ENCODE data around the gene RNPEPL1.

RNPEPL1 gene

GRCh38 chr2:240522406-240522805, 45.9 kb upstream of the RNPEPL1 start:
- DNase-seq = no peak
- Histone ChIP-seq H3K9me3 (ENCODE audit: control extremely low read depth in 1 of 5, control insufficient read depth in 4 of 5, insufficient read depth in 2 of 5, low read depth in 1 of 5, low read length in 4 of 5) (peaks cover 0 to 64% (median 47%) of the 10 kb centered on the region in 5 experiments), H3K4me1 (ENCODE audit: control extremely low read depth in 1 of 4, control insufficient read depth in 4 of 4, insufficient read depth in 4 of 4, low read length in 3 of 4) (peaks cover 0 to 7% (median 3%) of the 10 kb centered on the region in 4 experiments), H3K27ac (ENCODE audit: insufficient read depth in 1 of 2, low read depth in 1 of 2, low read length in 2 of 2, poor library complexity in 1 of 2, severe bottlenecking in 2 of 2) (no peak overlapping the region), H3K36me3 (ENCODE audit: control insufficient read depth in 4 of 4, insufficient read depth in 4 of 4, low read length in 3 of 4) (peaks cover 10 to 49% (median 44%) of the 10 kb centered on the region in 4 experiments), H3K27me3 (replicated peaks in 2 of 5; ENCODE audit: control insufficient read depth in 4 of 5, insufficient read depth in 5 of 5, low read length in 4 of 5) (peaks cover 0 to 23% (median 0%) of the 10 kb centered on the region in 5 experiments), H3K4me3 (ENCODE audit: control insufficient read depth in 1 of 7, extremely low read depth in 1 of 7, insufficient read depth in 4 of 7, low read depth in 2 of 7, low read length in 6 of 7) (no peak overlapping the region)
- POLR2A ChIA-PET = no interaction called here
- CTCF ChIA-PET = interaction anchor here (1.6 kb wide), 1 partner anchor 8 kb away, joined by 5 read pairs; no protein-coding TSS in a partner anchor
- 100% methylated on average over 12 of the region's 12 CpGs for WGBS (ENCODE audit: insufficient coverage)

- DNase-seq = no peak
- peaks cover 0 to 7% (median 3%) of the 10 kb centered on the region in 4 experiments for H3K4me1 ChIP-seq (ENCODE audit: control extremely low read depth in 1 of 4, control insufficient read depth in 4 of 4, insufficient read depth in 4 of 4, low read length in 3 of 4)
- ChIA-PET CTCF (interaction anchor here (1.5 kb wide), 1 partner anchor 10 kb away, joined by 5 read pairs; no protein-coding TSS in a partner anchor), POLR2A (no interaction called here)
- no peak overlapping the region for H3K27ac ChIP-seq (ENCODE audit: insufficient read depth in 1 of 2, low read depth in 1 of 2, low read length in 2 of 2, poor library complexity in 1 of 2, severe bottlenecking in 2 of 2)
- peaks cover 10 to 57% (median 49%) of the 10 kb centered on the region in 4 experiments for H3K36me3 ChIP-seq (ENCODE audit: control insufficient read depth in 4 of 4, insufficient read depth in 4 of 4, low read length in 3 of 4)
- H3K27me3 ChIP-seq (replicated peaks in 2 of 5; ENCODE audit: control insufficient read depth in 4 of 5, insufficient read depth in 5 of 5, low read length in 4 of 5) = peaks cover 0 to 23% (median 0%) of the 10 kb centered on the region in 5 experiments
- H3K4me3 ChIP-seq (ENCODE audit: control insufficient read depth in 1 of 7, extremely low read depth in 1 of 7, insufficient read depth in 4 of 7, low read depth in 2 of 7, low read length in 6 of 7) = no peak overlapping the region
- peaks cover 0 to 68% (median 50%) of the 10 kb centered on the region in 5 experiments for H3K9me3 ChIP-seq (ENCODE audit: control extremely low read depth in 1 of 5, control insufficient read depth in 4 of 5, insufficient read depth in 2 of 5, low read depth in 1 of 5, low read length in 4 of 5)
- WGBS (ENCODE audit: insufficient coverage) = 99% methylated on average over 26 of the region's 32 CpGs
These were observed 44.6 kb upstream of the RNPEPL1 start for GRCh38 chr2:240523451-240524281.

GRCh38 chr2:240524963-240525718, 43.1 kb upstream of the RNPEPL1 start:
- H3K36me3 ChIP-seq (ENCODE audit: control insufficient read depth in 4 of 4, insufficient read depth in 4 of 4, low read length in 3 of 4) = peaks cover 10 to 72% (median 60%) of the 10 kb centered on the region in 4 experiments
- 97% methylated on average over 4 of the region's 8 CpGs for WGBS (ENCODE audit: insufficient coverage)

GRCh38 chr2:240525802-240526201, 42.5 kb upstream of the RNPEPL1 start:
- peaks cover 0 to 80% (median 67%) of the 10 kb centered on the region in 5 experiments for H3K9me3 ChIP-seq (ENCODE audit: control extremely low read depth in 1 of 5, control insufficient read depth in 4 of 5, insufficient read depth in 2 of 5, low read depth in 1 of 5, low read length in 4 of 5)
- DNase-seq = no peak
- POLR2A ChIA-PET = no interaction called here
- H3K4me1 ChIP-seq (ENCODE audit: control extremely low read depth in 1 of 4, control insufficient read depth in 4 of 4, insufficient read depth in 4 of 4, low read length in 3 of 4) = no peaks in the 10 kb centered on the region
- no peak overlapping the region for H3K27ac ChIP-seq (ENCODE audit: insufficient read depth in 1 of 2, low read depth in 1 of 2, low read length in 2 of 2, poor library complexity in 1 of 2, severe bottlenecking in 2 of 2)
- peaks cover 0 to 1% (median 0%) of the 10 kb centered on the region in 5 experiments for H3K27me3 ChIP-seq (replicated peaks in 2 of 5; ENCODE audit: control insufficient read depth in 4 of 5, insufficient read depth in 5 of 5, low read length in 4 of 5)
- WGBS (ENCODE audit: insufficient coverage) = 97% methylated on average over 4 of the region's 6 CpGs
- CTCF ChIA-PET = no interaction called here
- peaks cover 10 to 78% (median 65%) of the 10 kb centered on the region in 4 experiments for H3K36me3 ChIP-seq (ENCODE audit: control insufficient read depth in 4 of 4, insufficient read depth in 4 of 4, low read length in 3 of 4)
- H3K4me3 ChIP-seq (ENCODE audit: control insufficient read depth in 1 of 7, extremely low read depth in 1 of 7, insufficient read depth in 4 of 7, low read depth in 2 of 7, low read length in 6 of 7) = peak overlapping the region in 1 of 7 experiments; percentile 19

More at GRCh38 chr2:240524963-240525718, 43.1 kb upstream of the RNPEPL1 start:
- Histone ChIP-seq H3K4me3 (ENCODE audit: control insufficient read depth in 1 of 7, extremely low read depth in 1 of 7, insufficient read depth in 4 of 7, low read depth in 2 of 7, low read length in 6 of 7) (no peak overlapping the region), H3K27ac (ENCODE audit: insufficient read depth in 1 of 2, low read depth in 1 of 2, low read length in 2 of 2, poor library complexity in 1 of 2, severe bottlenecking in 2 of 2) (no peak overlapping the region), H3K4me1 (ENCODE audit: control extremely low read depth in 1 of 4, control insufficient read depth in 4 of 4, insufficient read depth in 4 of 4, low read length in 3 of 4) (peaks cover 0 to 5% (median 2%) of the 10 kb centered on the region in 4 experiments), H3K27me3 (replicated peaks in 2 of 5; ENCODE audit: control insufficient read depth in 4 of 5, insufficient read depth in 5 of 5, low read length in 4 of 5) (peaks cover 0 to 8% (median 0%) of the 10 kb centered on the region in 5 experiments), H3K9me3 (ENCODE audit: control extremely low read depth in 1 of 5, control insufficient read depth in 4 of 5, insufficient read depth in 2 of 5, low read depth in 1 of 5, low read length in 4 of 5) (peaks cover 0 to 78% (median 64%) of the 10 kb centered on the region in 5 experiments)
- CTCF ChIA-PET = interaction anchor here (1.5 kb wide), 1 partner anchor 11 kb away, joined by 5 read pairs; no protein-coding TSS in a partner anchor
- DNase-seq = peak; percentile 31 to 82 (median 67)
- POLR2A ChIA-PET = no interaction called here

- WGBS (ENCODE audit: insufficient coverage) = 100% methylated on average over 3 of the region's 4 CpGs
- Histone ChIP-seq H3K4me3 (ENCODE audit: control insufficient read depth in 1 of 7, extremely low read depth in 1 of 7, insufficient read depth in 4 of 7, low read depth in 2 of 7, low read length in 6 of 7) (peak overlapping the region in 1 of 7 experiments; percentile 19), H3K36me3 (ENCODE audit: control insufficient read depth in 4 of 4, insufficient read depth in 4 of 4, low read length in 3 of 4) (peaks cover 12 to 83% (median 68%) of the 10 kb centered on the region in 4 experiments), H3K27ac (ENCODE audit: insufficient read depth in 1 of 2, low read depth in 1 of 2, low read length in 2 of 2, poor library complexity in 1 of 2, severe bottlenecking in 2 of 2) (no peak overlapping the region), H3K27me3 (replicated peaks in 2 of 5; ENCODE audit: control insufficient read depth in 4 of 5, insufficient read depth in 5 of 5, low read length in 4 of 5) (no peaks in the 10 kb centered on the region), H3K4me1 (ENCODE audit: control extremely low read depth in 1 of 4, control insufficient read depth in 4 of 4, insufficient read depth in 4 of 4, low read length in 3 of 4) (no peaks in the 10 kb centered on the region), H3K9me3 (ENCODE audit: control extremely low read depth in 1 of 5, control insufficient read depth in 4 of 5, insufficient read depth in 2 of 5, low read depth in 1 of 5, low read length in 4 of 5) (peaks cover 5 to 80% (median 67%) of the 10 kb centered on the region in 5 experiments)
- POLR2A ChIA-PET = no interaction called here
- no peak for DNase-seq
- CTCF ChIA-PET = no interaction called here
These were observed 41.8 kb upstream of the RNPEPL1 start for GRCh38 chr2:240526521-240526920.

- DNase-seq = no peak
- no peaks in the 10 kb centered on the region for H3K27me3 ChIP-seq (replicated peaks in 2 of 5; ENCODE audit: control insufficient read depth in 4 of 5, insufficient read depth in 5 of 5, low read length in 4 of 5)
- no peak overlapping the region for H3K4me3 ChIP-seq (ENCODE audit: control insufficient read depth in 1 of 7, extremely low read depth in 1 of 7, insufficient read depth in 4 of 7, low read depth in 2 of 7, low read length in 6 of 7)
- H3K27ac ChIP-seq (ENCODE audit: insufficient read depth in 1 of 2, low read depth in 1 of 2, low read length in 2 of 2, poor library complexity in 1 of 2, severe bottlenecking in 2 of 2) = no peak overlapping the region
- POLR2A ChIA-PET = no interaction called here
- peaks cover 9 to 79% (median 66%) of the 10 kb centered on the region in 5 experiments for H3K9me3 ChIP-seq (ENCODE audit: control extremely low read depth in 1 of 5, control insufficient read depth in 4 of 5, insufficient read depth in 2 of 5, low read depth in 1 of 5, low read length in 4 of 5)
- CTCF ChIA-PET = no interaction called here
- H3K36me3 ChIP-seq (ENCODE audit: control insufficient read depth in 4 of 4, insufficient read depth in 4 of 4, low read length in 3 of 4) = peaks cover 12 to 80% (median 66%) of the 10 kb centered on the region in 4 experiments
- WGBS (ENCODE audit: insufficient coverage) = 89% methylated on average over 3 of the region's 3 CpGs
- H3K4me1 ChIP-seq (ENCODE audit: control extremely low read depth in 1 of 4, control insufficient read depth in 4 of 4, insufficient read depth in 4 of 4, low read length in 3 of 4) = no peaks in the 10 kb centered on the region
These were observed 41.0 kb upstream of the RNPEPL1 start for GRCh38 chr2:240527153-240527750.

Data from common myeloid progenitor, CD34-positive (primary cell).